Cardiac fibroblast (primary cell): Measurements from ENCODE around the gene PIMREG.
"Not testable (repeated sequence)": the region's sequence is repeated elsewhere in the genome, so short reads cannot be mapped to it uniquely, and the experiment has no call there.

Experiments
- DNase-seq, 2 donors: peaks; one replicate each; pipeline versions ENCODE4 v3.0.0 to v3.0.0-alpha.2; 2010; ENCODE audit warnings: low read depth in 2 of 2
- H3K4me3 ChIP-seq, 2 donors: replicated peaks in 1 of 2; 1 replicate in 1 of 2; 2 replicates in 1 of 2; pipeline ENCODE4 v1.5.1; 2011; ENCODE audit warnings: low read depth in 2 of 2, low read length in 2 of 2, mild to moderate bottlenecking in 2 of 2, moderate library complexity in 1 of 2
- CTCF ChIP-seq: IDR thresholded peaks from one replicate; pipeline ENCODE4 v1.5.1; 2011; ENCODE audit warnings: low read depth, mild to moderate bottlenecking, low read length, inconsistent platforms

PIMREG gene

GRCh38 chr17:6482105-6482455 is 37.8 kb downstream of the PIMREG start:
- TF ChIP-seq CTCF = no peak
- DNase-seq = no peak
- no peak overlapping the region for H3K4me3 ChIP-seq

- not testable (repeated sequence) for H3K4me3 ChIP-seq, DNase-seq
These were observed 38.5 kb downstream of the PIMREG start for GRCh38 chr17:6482796-6483195.

GRCh38 chr17:6483507-6483906 is 39.3 kb downstream of the PIMREG start:
- no peak for TF ChIP-seq CTCF
- no peak for DNase-seq
- no peak overlapping the region for H3K4me3 ChIP-seq

- H3K4me3 ChIP-seq = no peak overlapping the region
- TF ChIP-seq CTCF = no peak
These were observed 41.6 kb downstream of the PIMREG start for GRCh38 chr17:6485646-6486412.

GRCh38 chr17:6487251-6488007 is 43.2 kb downstream of the PIMREG start:
- TF ChIP-seq CTCF = no peak
- DNase-seq = peak in 1 of 2 donors; percentile 49
- H3K4me3 ChIP-seq = no peak overlapping the region

More at GRCh38 chr17:6485646-6486412, 41.6 kb downstream of the PIMREG start:
- DNase-seq = no peak

- DNase-seq = peak in 1 of 2 donors; percentile 12
- no peak overlapping the region for H3K4me3 ChIP-seq
- no peak for TF ChIP-seq CTCF
These were observed 43.8 kb downstream of the PIMREG start for GRCh38 chr17:6488008-6488539.

- no peak for TF ChIP-seq CTCF
- no peak overlapping the region for H3K4me3 ChIP-seq
- no peak for DNase-seq
These were observed 44.8 kb downstream of the PIMREG start for GRCh38 chr17:6489016-6489550.
